GM21390 (cell line): ENCODE data around the gene MAML3.

Experiments
- ATAC-seq: cut with Tn5 transposase; IDR thresholded peaks from one replicate; pipeline ENCODE4 v1.9.1; 2021; ENCODE audit not compliant: unreplicated experiment

MAML3 gene

GRCh38 chr4:139672215-139672614, 481.8 kb downstream of the MAML3 start:
- ATAC-seq = no peak

- no peak for ATAC-seq
Measured at GRCh38 chr4:139670775-139671174, 483.2 kb downstream of the MAML3 start.

DNA sequence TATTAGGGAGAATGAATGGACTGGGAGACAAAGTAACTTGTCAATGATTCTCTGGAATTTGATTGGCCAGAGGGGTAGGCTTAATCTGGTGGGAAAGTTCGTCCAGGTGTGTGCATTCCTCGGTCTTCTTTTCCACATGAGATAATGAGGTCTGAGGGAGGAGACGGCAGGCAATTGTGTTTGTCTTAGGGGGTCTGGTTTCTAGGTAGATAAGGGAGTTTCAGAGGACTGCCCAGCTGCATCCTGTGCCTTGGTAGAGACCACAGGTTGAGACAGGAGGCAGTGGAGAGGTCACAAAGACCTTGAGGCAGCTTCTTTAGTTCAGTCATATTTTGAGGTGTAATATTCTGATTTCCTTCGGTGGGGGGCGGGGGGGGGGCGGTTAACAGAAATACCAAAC, 484.1 kb downstream of the MAML3 start:
- ATAC-seq = no peak

- ATAC-seq = no peak
Measured at GRCh38 chr4:139669335-139669734, 484.6 kb downstream of the MAML3 start.

- no peak for ATAC-seq
Measured at GRCh38 chr4:139668658-139669201, 485.3 kb downstream of the MAML3 start.

DNA sequence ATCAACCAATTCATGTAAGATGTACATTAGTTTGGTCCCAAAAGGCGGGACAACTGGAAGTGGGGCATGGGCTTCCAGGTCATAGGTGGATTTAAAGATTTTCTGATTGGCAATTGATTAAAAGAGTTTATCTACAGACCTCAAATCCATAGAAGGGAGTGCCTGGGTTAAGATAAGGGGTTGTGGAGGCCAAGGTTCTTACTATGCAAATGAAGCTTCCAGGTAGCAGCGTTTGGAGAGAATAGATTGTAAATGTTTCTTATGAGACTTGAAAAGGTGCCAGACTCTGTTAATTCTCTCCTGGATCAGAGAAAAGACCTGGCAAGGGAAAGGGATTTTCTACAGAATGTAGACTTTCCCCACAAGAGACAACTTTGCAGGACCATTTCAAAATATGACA, 485.9 kb downstream of the MAML3 start:
- no peak for ATAC-seq
